ENCODE results near the gene SLC18A3. TPM values are rescaled to one million over a fixed set of nuclear protein-coding genes. Genes with fewer than 3 reads are reported as not detected.

SLC18A3 gene
- total RNA-seq, 1 experiment from 2014 or later, result not detected

GRCh38 chr10:49656845-49657493 lies 46.9 kb downstream of the SLC18A3 start:
- H3K4me3 ChIP-seq (ENCODE audit: low read depth in 2 of 2, low read length in 2 of 2), result no peak overlapping the region
- CTCF ChIA-PET, result no interaction called here
- TF ChIP-seq TCF7L2 (IDR thresholded peaks at IDR 0.05; ENCODE audit: low read depth, low read length) (no peak), REST (IDR thresholded peaks at IDR 0.05; ENCODE audit: insufficient read depth in 1 of 2, low read depth in 2 of 2, low read length in 1 of 2) (no peak), CTCF (IDR thresholded peaks at IDR 0.05) (no peak), SIN3A (IDR thresholded peaks at IDR 0.05; ENCODE audit: borderline replicate concordance, insufficient read depth, low read depth, low read length) (no peak), POLR2AphosphoS5 (IDR thresholded peaks at IDR 0.05; ENCODE audit: low read depth, low read length) (no peak)
- intact Hi-C loops (cut with micrococcal nuclease; ENCODE audit: unreplicated experiment) (no loop called here), in situ Hi-C loops (cut with HindIII; ENCODE audit: low pct_unique_long_range_greater_than_20kb, low sequenced_read_pairs) (no loop called here)
- no peaks in the 10 kb centered on the region for H3K9me3 ChIP-seq (ENCODE audit: control insufficient read depth, insufficient read depth, low read depth, low read length)
- no TSS peak for BruUV-seq (replicated peaks)
- DNase-seq (ENCODE audit: low read depth, low spot score), result no peak
- H3K4me1 ChIP-seq (ENCODE audit: control insufficient read depth, insufficient read depth, low read length), result no peaks in the 10 kb centered on the region
- H3K27ac ChIP-seq (ENCODE audit: low read length), result no peak overlapping the region
- H3K27me3 ChIP-seq (ENCODE audit: control insufficient read depth, insufficient read depth, low read length), result no peaks in the 10 kb centered on the region
- no peaks in the 10 kb centered on the region for H3K36me3 ChIP-seq (ENCODE audit: control insufficient read depth, insufficient read depth, low read length)
- POLR2A ChIA-PET, result no interaction called here
- no peak for ATAC-seq

GRCh38 chr10:49657606-49658005 lies 47.5 kb downstream of the SLC18A3 start:
- CTCF ChIA-PET, result no interaction called here
- DNase-seq (ENCODE audit: low read depth, low spot score) (no peak), ATAC-seq (no peak)
- BruUV-seq (replicated peaks), result no TSS peak
- no peaks in the 10 kb centered on the region for H3K36me3 ChIP-seq (ENCODE audit: control insufficient read depth, insufficient read depth, low read length)
- no peaks in the 10 kb centered on the region for H3K27me3 ChIP-seq (ENCODE audit: control insufficient read depth, insufficient read depth, low read length)
- TF ChIP-seq CTCF (IDR thresholded peaks at IDR 0.05) (no peak), REST (IDR thresholded peaks at IDR 0.05; ENCODE audit: insufficient read depth in 1 of 2, low read depth in 2 of 2, low read length in 1 of 2) (no peak), TCF7L2 (IDR thresholded peaks at IDR 0.05; ENCODE audit: low read depth, low read length) (no peak), POLR2AphosphoS5 (IDR thresholded peaks at IDR 0.05; ENCODE audit: low read depth, low read length) (no peak), SIN3A (IDR thresholded peaks at IDR 0.05; ENCODE audit: borderline replicate concordance, insufficient read depth, low read depth, low read length) (no peak)
- H3K4me3 ChIP-seq (ENCODE audit: low read depth in 2 of 2, low read length in 2 of 2), result no peak overlapping the region
- no peaks in the 10 kb centered on the region for H3K4me1 ChIP-seq (ENCODE audit: control insufficient read depth, insufficient read depth, low read length)
- POLR2A ChIA-PET, result no interaction called here
- H3K9me3 ChIP-seq (ENCODE audit: control insufficient read depth, insufficient read depth, low read depth, low read length), result no peaks in the 10 kb centered on the region
- H3K27ac ChIP-seq (ENCODE audit: low read length), result no peak overlapping the region
- intact Hi-C loops (cut with micrococcal nuclease; ENCODE audit: unreplicated experiment), result no loop called here
- in situ Hi-C loops (cut with HindIII; ENCODE audit: low pct_unique_long_range_greater_than_20kb, low sequenced_read_pairs), result no loop called here
